Keratinocyte (primary cell): Measurements from ENCODE around the gene MME. TPM values are rescaled to one million over a fixed set of nuclear protein-coding genes. Genes with fewer than 3 reads are reported as not detected.

ENCODE experiments used
- DNase-seq: peaks from one replicate; pipeline ENCODE4 v3.0.0-alpha.2; 2011; ENCODE audit warnings: low read depth, missing footprints, low spot score
- FAIRE-seq: peaks from 2 replicates; lab custom pipeline; 2011; peaks lifted over from hg19 to GRCh38; lab: Jason Lieb, UNC
- H2AFZ ChIP-seq: 2 replicates; pipeline ENCODE4 v1.6.0; 2012; ENCODE audit warnings: low read length, control low read depth, inconsistent platforms; ENCODE audit not compliant: control insufficient read depth
- H3K27ac ChIP-seq: 2 replicates; pipeline ENCODE4 v1.5.1; 2011; ENCODE audit warnings: low read length; ENCODE audit not compliant: control insufficient read depth, insufficient read depth
- H3K27me3 ChIP-seq: 3 replicates; pipeline ENCODE4 v1.6.0; 2011; ENCODE audit warnings: low read length; ENCODE audit not compliant: control insufficient read depth, insufficient read depth; ENCODE audit errors: extremely low read depth
- H3K36me3 ChIP-seq, 2 experiments: 2 replicates in 1 of 2; 3 replicates in 1 of 2; pipeline ENCODE4 v1.5.1; 2011; ENCODE audit warnings: low read length in 2 of 2, mild to moderate bottlenecking in 1 of 2; ENCODE audit not compliant: control insufficient read depth in 2 of 2, insufficient read depth in 2 of 2; ENCODE audit errors: extremely low read depth in 1 of 2
- H3K4me1 ChIP-seq: 3 replicates; pipeline ENCODE4 v1.5.1; 2011; ENCODE audit warnings: low read length; ENCODE audit not compliant: control insufficient read depth, insufficient read depth; ENCODE audit errors: extremely low read depth
- H3K4me2 ChIP-seq: 3 replicates; pipeline ENCODE4 v1.6.0; 2011; ENCODE audit warnings: low read depth, low read length; ENCODE audit not compliant: control insufficient read depth, insufficient read depth; ENCODE audit errors: extremely low read depth
- H3K4me3 ChIP-seq, 3 experiments: fragments of 200-600 bp in 1 of 3; sonication (generic) in 1 of 3; 2 replicates in 2 of 3; 3 replicates in 1 of 3; pipeline ENCODE4 v1.5.1; 2011 to 2016; ENCODE audit warnings: low read length in 3 of 3, mild to moderate bottlenecking in 3 of 3, control low read depth in 2 of 3, inconsistent platforms in 1 of 3, low read depth in 1 of 3, mixed read lengths in 1 of 3, mixed run types in 1 of 3, moderate library complexity in 1 of 3; ENCODE audit not compliant: control insufficient read depth in 2 of 3, insufficient read depth in 2 of 3; ENCODE audit errors: extremely low read depth in 1 of 3
- H3K79me2 ChIP-seq: 2 replicates; pipeline ENCODE4 v1.6.0; 2012; ENCODE audit warnings: low read length; ENCODE audit not compliant: control insufficient read depth, insufficient read depth
- H3K9ac ChIP-seq: 3 replicates; pipeline ENCODE4 v1.6.0; 2011; ENCODE audit warnings: low read length; ENCODE audit not compliant: control insufficient read depth, insufficient read depth; ENCODE audit errors: extremely low read depth
- H3K9me1 ChIP-seq: 3 replicates; pipeline ENCODE4 v1.6.0; 2011; ENCODE audit warnings: low read length; ENCODE audit not compliant: control insufficient read depth, insufficient read depth; ENCODE audit errors: extremely low read depth
- H3K9me3 ChIP-seq: 2 replicates; pipeline ENCODE4 v1.5.1; 2012; ENCODE audit warnings: low read depth, low read length; ENCODE audit not compliant: control insufficient read depth
- H4K20me1 ChIP-seq: 3 replicates; pipeline ENCODE4 v1.6.0; 2011; ENCODE audit warnings: low read length; ENCODE audit not compliant: control insufficient read depth, insufficient read depth; ENCODE audit errors: extremely low read depth
- CTCF ChIP-seq, 3 experiments: IDR thresholded peaks in 1 of 3; conservative IDR thresholded peaks in 1 of 3; optimal IDR thresholded peaks in 1 of 3; 2 replicates in 2 of 3; 3 replicates in 1 of 3; pipeline versions ENCODE3 to v1.5.1; 2011; ENCODE audit warnings: low read length in 3 of 3, mild to moderate bottlenecking in 3 of 3, moderate library complexity in 2 of 3, control low read depth in 1 of 3, inconsistent platforms in 1 of 3; ENCODE audit not compliant: insufficient read depth in 2 of 3; ENCODE audit errors: extremely low read depth in 1 of 3
- EZH2 ChIP-seq: IDR thresholded peaks from one replicate; pipeline ENCODE4 v1.6.1; 2012; ENCODE audit warnings: inconsistent platforms, mild to moderate bottlenecking, low read length, moderate library complexity
- dilution Hi-C: fragments of 300-500 bp; cut with MboI; formaldehyde crosslinking; loops from one replicate; pipeline ENCODE4 v1.7.0; 2020; ENCODE audit warnings: low sequenced_read_pairs; ENCODE audit not compliant: extremely low pct_ligation_motif_present
- polyA plus RNA-seq, 5 experiments: library from polyadenylated mRNA; depleted of rRNA in 3 of 5; stranded (reverse) in 3 of 5; stranded (forward) in 1 of 5; unstranded in 1 of 5; fragments of >200 nt; gene quantifications; 1 replicate in 1 of 5; 2 replicates in 3 of 5; 3 replicates in 1 of 5; pipeline versions ENCODE4 v1.2.1 to v1.2.3, GENCODE V29; 2011 to 2012; ENCODE audit warnings: missing spikeins in 2 of 5, low read depth in 1 of 5, low replicate concordance in 1 of 5

The MME gene
- polyA plus RNA-seq, 1 donor (not counting 4 experiments of a cell fraction or from before 2014, with no cell fraction given) = 2.0 TPM

- H4K20me1 ChIP-seq = no peaks in the 10 kb centered on the region
- no peak overlapping the region for H2AFZ ChIP-seq
- no peaks in the 10 kb centered on the region for H3K9me3 ChIP-seq
- TF ChIP-seq EZH2 = no peak
- no peak overlapping the region for H3K4me2 ChIP-seq
- no peaks in the 10 kb centered on the region for H3K4me1 ChIP-seq
- H3K27ac ChIP-seq = no peak overlapping the region
- no peaks in the 10 kb centered on the region for H3K36me3 ChIP-seq
- H3K9ac ChIP-seq = no peak overlapping the region
- H3K4me3 ChIP-seq = no peak overlapping the region
- FAIRE-seq (no peak), DNase-seq (no peak)
- H3K27me3 ChIP-seq = no peaks in the 10 kb centered on the region
- peaks cover 2% of the 10 kb centered on the region for H3K9me1 ChIP-seq
- no peaks in the 10 kb centered on the region for H3K79me2 ChIP-seq
- dilution Hi-C loops = no loop called here
Observed at GRCh38 chr3:155193868-155194267, 113.7 kb downstream of the MME start.

GRCh38 chr3:155194973-155195957, 115.1 kb downstream of the MME start:
- DNase-seq = no peak
- no peaks in the 10 kb centered on the region for H3K27me3 ChIP-seq
- H2AFZ ChIP-seq = no peak overlapping the region
- no peak overlapping the region for H3K9ac ChIP-seq
- dilution Hi-C loops = no loop called here
- H3K9me3 ChIP-seq = no peaks in the 10 kb centered on the region
- no peaks in the 10 kb centered on the region for H3K36me3 ChIP-seq
- H3K9me1 ChIP-seq = peaks cover 2% of the 10 kb centered on the region
- no peaks in the 10 kb centered on the region for H3K4me1 ChIP-seq
- H4K20me1 ChIP-seq = no peaks in the 10 kb centered on the region
- H3K79me2 ChIP-seq = no peaks in the 10 kb centered on the region
- H3K27ac ChIP-seq = no peak overlapping the region
- TF ChIP-seq CTCF (optimal IDR thresholded peaks at IDR 0.05 in 1 of 3, IDR thresholded peaks at IDR 0.05 in 1 of 3, conservative IDR thresholded peaks at IDR 0.05 in 1 of 3; ENCODE audit: extremely low read depth in 1 of 3, insufficient read depth in 2 of 3, low read length in 3 of 3) (no peak), EZH2 (no peak)
- no peak overlapping the region for H3K4me3 ChIP-seq
- H3K4me2 ChIP-seq = no peak overlapping the region
- no peak for FAIRE-seq
